ENCODE measurements around the gene KRT7. TPM values are rescaled to one million over a fixed set of nuclear protein-coding genes. Genes with fewer than 3 reads are reported as not detected.
A peak's percentile ranks its signal among the peaks of the same experiment; 100 is the strongest.
"Not testable (repeated sequence)": the region's sequence is repeated elsewhere in the genome, so short reads cannot be mapped to it uniquely, and the experiment has no call there.

The KRT7 gene
- total RNA-seq, 2 donors from 2014 or later, result 69.2 to 196 TPM

GRCh38 chr12:52255926-52256583 is 23.0 kb downstream of the KRT7 start:
- no peak overlapping the region for H3K27ac ChIP-seq
- TF ChIP-seq CTCF (IDR thresholded peaks at IDR 0.05) (no peak), POLR2A (IDR thresholded peaks at IDR 0.05) (no peak)
- no peak overlapping the region for H3K4me3 ChIP-seq
- H3K36me3 ChIP-seq (replicated peaks in 1 of 2; ENCODE audit: insufficient read depth in 1 of 2, low read depth in 2 of 2), result no peaks in the 10 kb centered on the region
- WGBS, 2 donors, result 91 to 93% methylated on average over 9 of the region's 9 CpGs
- intact Hi-C loops (cut with DNase I), result no loop called here
- peaks cover 46% of the 10 kb centered on the region for H3K4me1 ChIP-seq
- ATAC-seq (no peak), DNase-seq (peak in 2 of 4 donors; percentile 3 to 11)
- no peaks in the 10 kb centered on the region for H3K9me3 ChIP-seq
- H3K27me3 ChIP-seq, result no peaks in the 10 kb centered on the region

DNA sequence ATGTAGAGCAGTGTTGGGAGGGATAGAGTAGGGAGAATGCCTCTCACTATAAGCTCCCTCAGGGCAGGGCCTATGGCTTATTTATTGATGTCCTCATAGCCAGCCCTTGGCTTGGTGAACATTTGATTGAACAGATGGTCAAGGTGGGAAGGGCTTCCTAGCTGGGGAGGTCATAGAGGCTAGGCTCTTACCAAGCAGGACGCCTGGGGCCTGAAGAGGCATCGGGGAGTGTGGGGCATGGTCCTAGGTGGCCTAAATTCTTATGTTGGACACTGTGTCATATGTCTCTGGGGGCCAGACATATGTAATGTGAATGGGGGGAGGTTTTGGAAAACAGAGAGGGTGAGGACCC is 23.5 kb downstream of the KRT7 start:
- Histone ChIP-seq H3K9me3 (no peaks in the 10 kb centered on the region), H3K4me1 (peaks cover 41% of the 10 kb centered on the region), H3K27me3 (no peaks in the 10 kb centered on the region), H3K27ac (no peak overlapping the region), H3K4me3 (no peak overlapping the region), H3K36me3 (replicated peaks in 1 of 2; ENCODE audit: insufficient read depth in 1 of 2, low read depth in 2 of 2) (no peaks in the 10 kb centered on the region)
- no peak for ATAC-seq
- intact Hi-C loops (cut with DNase I), result no loop called here
- no peak for TF ChIP-seq CTCF (IDR thresholded peaks at IDR 0.05)
- TF ChIP-seq POLR2A (IDR thresholded peaks at IDR 0.05), result no peak
- peak in 2 of 4 donors; percentile 1 to 6 for DNase-seq
- 38 to 61% methylated on average over 2 of the region's 2 CpGs for WGBS, 2 donors

DNA sequence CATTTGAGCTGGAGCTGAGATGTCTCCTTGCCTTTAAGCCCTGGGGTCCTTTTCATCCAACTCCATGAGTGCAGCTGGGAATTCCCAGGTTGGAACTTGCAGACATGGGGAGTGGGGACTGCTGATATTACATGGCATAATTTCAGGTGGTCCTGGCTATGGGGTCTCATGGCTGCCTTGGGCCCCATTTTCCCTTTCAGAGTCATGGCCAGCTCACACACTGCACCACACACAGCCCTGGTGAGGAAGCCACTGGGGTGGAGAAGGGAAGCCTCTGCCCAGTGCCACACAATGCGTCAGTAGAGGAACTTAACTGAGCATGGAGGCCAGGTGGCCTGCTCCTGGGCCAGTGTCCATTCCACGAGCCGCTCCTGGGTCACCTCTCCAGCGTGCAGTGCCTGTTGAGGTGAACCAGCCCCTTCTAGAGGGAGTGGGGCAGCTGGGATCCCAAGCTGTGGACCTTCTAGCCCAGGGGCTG is 24.1 kb downstream of the KRT7 start:
- no peaks in the 10 kb centered on the region for H3K27me3 ChIP-seq
- no peak for ATAC-seq
- WGBS, 2 donors, result 96% methylated on average over 4 of the region's 4 CpGs; no CpG with 5 or more reads in 1 of the 2 donors

DNA sequence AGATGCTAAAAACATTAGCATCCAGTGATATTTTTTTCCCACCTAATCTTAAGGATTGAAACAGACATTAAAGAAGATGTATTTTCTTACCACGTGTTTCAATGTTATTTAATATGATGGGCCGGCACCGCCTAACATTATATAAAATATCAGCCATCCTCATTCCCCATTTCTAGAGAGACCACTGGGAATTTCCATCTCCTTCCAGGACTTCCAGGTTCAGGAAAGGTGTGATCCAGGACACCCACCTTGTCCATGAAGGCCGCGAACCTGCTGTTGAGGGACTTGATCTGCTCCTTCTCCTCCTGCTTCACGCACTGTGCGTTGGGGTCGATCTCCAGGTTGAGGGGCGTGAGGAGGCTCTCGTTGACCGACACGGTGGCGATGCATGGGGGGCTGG is 24.9 kb downstream of the KRT7 start:
- H3K4me3 ChIP-seq; H3K27ac ChIP-seq; intact Hi-C loops (cut with DNase I); H3K36me3 ChIP-seq (replicated peaks in 1 of 2; ENCODE audit: insufficient read depth in 1 of 2, low read depth in 2 of 2); H3K27me3 ChIP-seq; H3K9me3 ChIP-seq; ATAC-seq: not testable (repeated sequence)
- WGBS, 2 donors, result 74 to 89% methylated on average over 8 to 13 of the region's 13 CpGs
- peaks cover 30% of the 10 kb centered on the region for H3K4me1 ChIP-seq
- DNase-seq, result peak in 1 of 4 donors; percentile 4

More for the DNA sequence above, 24.1 kb downstream of the KRT7 start:
- H3K36me3 ChIP-seq (replicated peaks in 1 of 2; ENCODE audit: insufficient read depth in 1 of 2, low read depth in 2 of 2), result no peaks in the 10 kb centered on the region
- no peak overlapping the region for H3K27ac ChIP-seq
- intact Hi-C loops (cut with DNase I), result no loop called here
- TF ChIP-seq POLR2A (IDR thresholded peaks at IDR 0.05) (no peak), CTCF (IDR thresholded peaks at IDR 0.05) (no peak)
- peak in 2 of 4 donors; percentile 4 to 8 for DNase-seq
- peaks cover 35% of the 10 kb centered on the region for H3K4me1 ChIP-seq
- H3K9me3 ChIP-seq, result no peaks in the 10 kb centered on the region
- no peak overlapping the region for H3K4me3 ChIP-seq

DNA sequence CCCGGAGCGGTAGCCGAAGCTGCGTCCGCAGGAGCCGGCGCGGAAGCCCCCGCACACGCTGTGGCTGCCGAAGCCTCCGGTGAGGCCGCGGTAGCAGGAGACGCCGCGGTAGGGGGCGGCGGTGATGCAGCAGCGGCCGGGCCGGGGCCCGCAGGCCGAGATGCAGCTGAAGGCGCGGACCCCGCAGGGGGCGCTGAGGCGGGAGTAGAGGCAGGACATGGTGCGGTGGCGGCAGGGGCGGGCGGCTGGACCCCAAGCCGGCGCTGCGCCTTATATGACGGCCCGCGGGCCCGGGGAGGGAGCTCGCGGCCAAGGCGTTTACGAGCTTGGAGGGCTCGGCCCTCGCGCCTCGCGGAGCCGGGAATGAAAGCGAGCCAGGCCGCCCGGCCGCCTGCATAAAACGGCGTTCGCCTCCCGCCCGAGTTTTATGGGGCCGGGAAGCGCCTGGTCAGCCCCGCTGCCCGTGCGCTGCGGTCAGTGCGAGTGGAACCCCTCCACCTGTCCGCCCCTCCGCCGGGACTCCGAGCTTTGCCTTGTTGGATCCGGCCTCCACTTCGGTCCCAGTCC is 25.4 kb downstream of the KRT7 start:
- DNase-seq, result peak in 1 of 4 donors; percentile 12
- Histone ChIP-seq H3K36me3 (replicated peaks in 1 of 2; ENCODE audit: insufficient read depth in 1 of 2, low read depth in 2 of 2) (no peaks in the 10 kb centered on the region), H3K4me1 (peaks cover 35% of the 10 kb centered on the region), H3K4me3 (no peak overlapping the region), H3K9me3 (no peaks in the 10 kb centered on the region), H3K27ac (no peak overlapping the region), H3K27me3 (no peaks in the 10 kb centered on the region)
- no peak for ATAC-seq
- WGBS, 2 donors, result 24 to 60% methylated on average over 15 to 70 of the region's 72 CpGs
- intact Hi-C loops (cut with DNase I), result no loop called here
- TF ChIP-seq CTCF (IDR thresholded peaks at IDR 0.05), result no peak
- TF ChIP-seq POLR2A (IDR thresholded peaks at IDR 0.05), result no peak

All from body of pancreas (tissue), 4 donors.